Esophagus muscularis mucosa (tissue), 4 donors: ENCODE measurements around the gene RGS3. TPM values are rescaled to one million over a fixed set of nuclear protein-coding genes. Genes with fewer than 3 reads are reported as not detected.

Experiments
- DNase-seq: peaks from one replicate; pipeline ENCODE4 v3.0.0-alpha.2; 2017; ENCODE audit errors: extremely low spot score
- H3K27ac ChIP-seq, 4 donors: fragments of 200-600 bp; sonication (generic); replicated peaks in 1 of 4; 1 replicate in 3 of 4; 2 replicates in 1 of 4; pipeline ENCODE4 v1.5.1; 2016 to 2019; ENCODE audit warnings: mild to moderate bottlenecking in 1 of 4
- H3K27me3 ChIP-seq, 4 donors: fragments of 200-600 bp; sonication (generic); one replicate each; pipeline versions ENCODE4 v1.5.1 to v1.6.0; 2016 to 2019
- H3K36me3 ChIP-seq, 4 donors: fragments of 200-600 bp; sonication (generic); one replicate each; pipeline ENCODE4 v1.5.1; 2016 to 2019
- H3K4me1 ChIP-seq, 4 donors: fragments of 200-600 bp; sonication (generic); one replicate each; pipeline ENCODE4 v1.5.1; 2016 to 2019
- H3K4me3 ChIP-seq, 4 donors: fragments of 200-600 bp; sonication (generic); 1 replicate in 2 of 4; 2 replicates in 2 of 4; pipeline ENCODE4 v1.5.1; 2016 to 2019; ENCODE audit warnings: mild to moderate bottlenecking in 4 of 4, moderate library complexity in 1 of 4
- H3K9me3 ChIP-seq, 4 donors: fragments of 200-600 bp; sonication (generic); 1 replicate in 3 of 4; 2 replicates in 1 of 4; pipeline ENCODE4 v1.5.1; 2016 to 2019
- EP300 ChIP-seq: sonication (generic); formaldehyde crosslinking; IDR thresholded peaks from one replicate; pipeline ENCODE4 v1.6.1; 2017; ENCODE audit warnings: antibody characterized with exemption
- POLR2A ChIP-seq: fragments of 450-650 bp; IDR thresholded peaks from one replicate; pipeline ENCODE4 v1.6.1; 2017; ENCODE audit warnings: antibody characterized with exemption, moderate library complexity, mild to moderate bottlenecking, low read depth
- POLR2AphosphoS5 ChIP-seq, 2 donors: sonication (generic); formaldehyde crosslinking; IDR thresholded peaks; one replicate each; pipeline ENCODE4 v1.6.1; 2017; ENCODE audit warnings: antibody characterized with exemption in 2 of 2
- WGBS: methylation state at CpG from one replicate; pipeline ENCODE4 v1.1.5; 2018; 5-methylcytosine and 5-hydroxymethylcytosine counted together
- intact Hi-C: fragments of 100-400 bp; cut with DNase I; formaldehyde crosslinking; loops from one replicate; pipeline ENCODE4 v1.15.1; 2023
- total RNA-seq, 4 donors: library from RNA; depleted of rRNA; stranded (reverse); fragments of >200 nt; gene quantifications; one replicate each; pipeline versions ENCODE4 v1.1.0 to v1.2.1, GENCODE V29; 2016
- TF ChIP-seq, protein P1 (sequence below), 3 experiments: fragments of 200-600 bp in 2 of 3; fragments of 450-650 bp in 1 of 3; sonication (generic) in 2 of 3; IDR thresholded peaks; one replicate each; pipeline ENCODE4 v1.5.1; 2017 to 2019; ENCODE audit warnings: antibody characterized with exemption in 3 of 3, mild to moderate bottlenecking in 2 of 3, moderate library complexity in 1 of 3

RGS3 gene
- total RNA-seq, 4 donors from 2014 or later = 37.3 to 121 (median 68.5) TPM

DNA sequence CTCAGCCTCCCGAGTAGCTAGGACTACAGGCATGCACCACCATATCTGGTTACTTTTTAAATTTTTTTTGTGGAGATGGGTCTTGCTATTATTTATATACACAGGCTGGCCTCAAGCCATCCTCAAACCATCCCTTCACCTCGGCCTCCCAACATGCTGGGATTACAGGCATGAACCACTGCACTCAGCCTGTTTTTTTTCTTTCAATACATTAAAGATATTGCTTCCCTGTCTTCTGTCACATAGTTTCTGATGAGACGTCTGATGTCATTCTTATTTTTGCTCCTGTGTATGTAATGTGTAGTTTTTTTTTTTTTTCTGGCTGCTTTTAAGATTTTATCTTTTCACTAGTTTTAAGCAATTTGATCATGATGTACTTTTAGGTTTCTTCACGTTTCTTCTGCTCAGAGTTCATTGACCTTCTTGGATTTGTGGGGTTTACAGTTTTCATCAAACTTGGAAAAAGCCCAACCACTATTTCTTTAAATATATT is 11.4 kb upstream of the RGS3 start:
- DNase-seq = peak; percentile 24
- no peaks in the 10 kb centered on the region for H3K9me3 ChIP-seq
- peaks cover 30 to 46% (median 42%) of the 10 kb centered on the region in 4 donors for H3K4me1 ChIP-seq

DNA sequence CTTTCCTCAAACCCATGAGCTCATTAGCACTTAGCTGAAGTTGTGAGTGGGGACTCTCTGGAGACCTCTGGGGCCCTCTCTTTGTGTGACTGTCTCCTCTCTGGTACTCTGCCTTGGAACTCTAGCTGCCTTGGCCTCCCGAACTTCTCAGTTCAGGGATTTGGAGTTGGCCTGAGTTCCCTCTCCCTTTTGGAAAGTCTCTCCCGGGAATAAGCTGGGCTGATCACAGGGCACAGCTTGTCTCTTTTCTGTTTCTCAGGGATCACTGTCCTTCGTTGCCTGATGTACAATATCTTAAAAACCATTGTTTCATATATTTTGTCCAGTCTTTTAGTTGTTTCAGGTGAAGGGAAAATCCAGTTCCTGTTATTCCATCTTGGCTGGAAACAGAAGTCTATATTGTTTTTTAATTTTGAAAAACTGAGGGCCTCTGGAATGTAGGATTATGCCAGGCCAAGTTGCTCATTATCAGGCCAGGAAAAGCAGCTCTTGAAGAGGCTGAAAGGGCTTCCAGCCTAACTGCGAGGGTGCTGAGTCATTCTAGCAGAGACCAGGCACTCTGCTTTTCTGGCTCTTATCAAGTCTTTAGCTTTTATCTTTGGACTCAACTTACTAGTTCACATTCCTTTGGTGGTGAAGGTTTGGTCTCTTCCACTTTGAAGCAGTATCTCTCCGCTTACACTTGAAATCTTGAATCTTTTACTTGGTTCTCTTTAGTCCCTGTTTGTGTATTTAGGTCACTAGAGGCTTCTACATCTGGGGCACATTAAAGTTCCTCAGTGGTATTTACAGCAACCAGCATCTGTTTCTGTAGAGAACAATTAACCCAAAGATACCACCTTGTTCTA is 8.4 kb upstream of the RGS3 start:
- 38% methylated on average over 5 of the region's 5 CpGs for WGBS
- TF ChIP-seq POLR2AphosphoS5 (IDR thresholded peaks at IDR 0.05) = peak in 1 of 2 donors; percentile 25
- TF ChIP-seq POLR2A = no peak
- TF ChIP-seq, protein P1, sequence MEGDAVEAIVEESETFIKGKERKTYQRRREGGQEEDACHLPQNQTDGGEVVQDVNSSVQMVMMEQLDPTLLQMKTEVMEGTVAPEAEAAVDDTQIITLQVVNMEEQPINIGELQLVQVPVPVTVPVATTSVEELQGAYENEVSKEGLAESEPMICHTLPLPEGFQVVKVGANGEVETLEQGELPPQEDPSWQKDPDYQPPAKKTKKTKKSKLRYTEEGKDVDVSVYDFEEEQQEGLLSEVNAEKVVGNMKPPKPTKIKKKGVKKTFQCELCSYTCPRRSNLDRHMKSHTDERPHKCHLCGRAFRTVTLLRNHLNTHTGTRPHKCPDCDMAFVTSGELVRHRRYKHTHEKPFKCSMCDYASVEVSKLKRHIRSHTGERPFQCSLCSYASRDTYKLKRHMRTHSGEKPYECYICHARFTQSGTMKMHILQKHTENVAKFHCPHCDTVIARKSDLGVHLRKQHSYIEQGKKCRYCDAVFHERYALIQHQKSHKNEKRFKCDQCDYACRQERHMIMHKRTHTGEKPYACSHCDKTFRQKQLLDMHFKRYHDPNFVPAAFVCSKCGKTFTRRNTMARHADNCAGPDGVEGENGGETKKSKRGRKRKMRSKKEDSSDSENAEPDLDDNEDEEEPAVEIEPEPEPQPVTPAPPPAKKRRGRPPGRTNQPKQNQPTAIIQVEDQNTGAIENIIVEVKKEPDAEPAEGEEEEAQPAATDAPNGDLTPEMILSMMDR (IDR thresholded peaks at IDR 0.05) = no peak
- H3K27me3 ChIP-seq = no peaks in the 10 kb centered on the region
- H3K27ac ChIP-seq = peak overlapping the region; percentile 80 to 88 (median 86)
- peaks cover 30 to 35% (median 34%) of the 10 kb centered on the region in 4 donors for H3K4me1 ChIP-seq
- H3K9me3 ChIP-seq = no peaks in the 10 kb centered on the region
- no peaks in the 10 kb centered on the region for H3K36me3 ChIP-seq
- intact Hi-C loops = loop anchor here (10.0 kb wide), 1 partner anchor 50 kb away; the partner anchor contains the start of gene ALAD
- peak; percentile 70 for DNase-seq
- H3K4me3 ChIP-seq = no peak overlapping the region

More for the DNA sequence above, 11.4 kb upstream of the RGS3 start:
- Histone ChIP-seq H3K27me3 (no peaks in the 10 kb centered on the region), H3K4me3 (no peak overlapping the region), H3K36me3 (no peaks in the 10 kb centered on the region), H3K27ac (no peak overlapping the region)
- intact Hi-C loops = loop anchor here (10.0 kb wide), 1 partner anchor 47 kb away; the partner anchor contains the start of gene ALAD
- TF ChIP-seq POLR2AphosphoS5 (IDR thresholded peaks at IDR 0.05) (no peak), POLR2A (no peak), EP300 (no peak)
- TF ChIP-seq, protein P1 (IDR thresholded peaks at IDR 0.05) = no peak
- 68% methylated on average over 4 of the region's 4 CpGs for WGBS

DNA sequence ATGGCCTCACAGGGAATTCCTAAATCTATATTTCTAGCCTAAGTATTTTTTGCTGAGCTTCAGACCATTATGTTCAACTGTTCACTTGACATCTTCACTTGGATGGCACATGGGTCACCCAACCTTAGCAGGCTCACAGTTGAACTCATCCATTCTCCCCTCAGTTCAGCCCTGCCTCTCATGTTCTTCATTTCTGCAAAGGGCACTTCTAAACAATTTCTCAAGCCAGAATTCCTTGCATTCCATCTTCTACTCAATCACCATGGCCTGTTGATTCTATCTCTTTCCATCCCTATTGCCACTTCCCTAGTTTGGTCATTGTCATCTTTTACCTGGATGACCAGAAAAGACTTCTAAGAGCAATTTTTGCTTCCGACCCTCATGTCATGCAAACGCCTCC is 7.3 kb upstream of the RGS3 start:
- Histone ChIP-seq H3K4me1 (peaks cover 30 to 34% (median 34%) of the 10 kb centered on the region in 4 donors), H3K36me3 (no peaks in the 10 kb centered on the region), H3K9me3 (no peaks in the 10 kb centered on the region), H3K4me3 (no peak overlapping the region), H3K27me3 (no peaks in the 10 kb centered on the region), H3K27ac (peak overlapping the region; percentile 80 to 88 (median 86))
- intact Hi-C loops = loop anchor here (10.0 kb wide), 1 partner anchor 51 kb away; the partner anchor contains the start of gene ALAD
- TF ChIP-seq POLR2A (no peak), EP300 (no peak), POLR2AphosphoS5 (IDR thresholded peaks at IDR 0.05) (no peak)
- TF ChIP-seq, protein P1 (IDR thresholded peaks at IDR 0.05) = no peak
- peak; percentile 55 for DNase-seq
- 86% methylated on average over 2 of the region's 2 CpGs for WGBS

DNA sequence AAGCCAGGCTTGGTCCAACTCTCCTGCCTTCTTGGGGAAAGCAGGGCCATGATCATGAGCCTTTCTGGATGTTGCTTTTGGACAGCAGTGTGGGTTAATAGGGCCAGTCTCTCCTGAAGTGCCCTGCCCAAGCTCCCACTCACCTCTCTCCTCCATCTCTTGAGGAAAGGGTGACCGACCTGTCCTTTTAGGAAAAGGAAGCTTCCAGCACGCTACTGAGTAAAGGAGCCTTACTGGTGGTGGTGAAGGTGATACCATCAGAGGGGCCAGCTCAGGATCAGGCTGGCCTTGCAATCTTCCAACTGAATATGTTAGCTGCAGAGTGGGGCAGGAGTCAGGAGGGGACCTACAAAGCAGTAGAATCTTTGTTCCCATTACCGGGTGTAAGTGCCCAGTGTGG is 2.2 kb upstream of the RGS3 start:
- peaks cover 9 to 48% (median 41%) of the 10 kb centered on the region in 4 donors for H3K4me1 ChIP-seq
- no peak overlapping the region for H3K27ac ChIP-seq
- WGBS = 92% methylated on average over 3 of the region's 3 CpGs
- H3K9me3 ChIP-seq = no peaks in the 10 kb centered on the region
- DNase-seq = peak; percentile 70
- no peaks in the 10 kb centered on the region for H3K36me3 ChIP-seq
- H3K4me3 ChIP-seq = no peak overlapping the region
- TF ChIP-seq POLR2AphosphoS5 (IDR thresholded peaks at IDR 0.05) = no peak
- peaks cover 0 to 3% (median 0%) of the 10 kb centered on the region in 4 donors for H3K27me3 ChIP-seq
- intact Hi-C loops = no loop called here

DNA sequence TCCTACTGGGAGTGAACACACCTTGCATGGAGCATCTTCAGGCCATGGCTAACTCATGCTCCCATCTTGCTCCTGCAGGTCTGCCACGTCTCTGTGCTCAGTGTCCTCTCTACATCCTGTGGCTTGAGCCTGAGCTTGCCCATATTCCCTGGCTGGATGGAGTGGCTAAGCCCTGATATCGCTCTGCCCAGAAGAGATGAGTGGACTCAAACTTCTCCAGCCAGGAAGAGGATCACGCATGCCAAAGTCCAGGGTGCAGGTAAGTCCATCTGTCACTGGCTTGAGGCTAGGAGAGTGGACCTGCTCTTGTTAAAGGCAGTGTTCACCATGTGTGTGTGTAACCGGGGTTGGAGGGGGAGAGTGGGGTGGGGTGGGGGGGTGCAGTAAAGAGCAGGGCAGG is 1.6 kb upstream of the RGS3 start:
- Histone ChIP-seq H3K4me1 (peaks cover 5 to 42% (median 35%) of the 10 kb centered on the region in 4 donors), H3K27ac (no peak overlapping the region), H3K4me3 (no peak overlapping the region), H3K27me3 (peaks cover 0 to 3% (median 0%) of the 10 kb centered on the region in 4 donors), H3K9me3 (no peaks in the 10 kb centered on the region), H3K36me3 (no peaks in the 10 kb centered on the region)
- DNase-seq = peak; percentile 77
- intact Hi-C loops = no loop called here
- TF ChIP-seq POLR2AphosphoS5 (IDR thresholded peaks at IDR 0.05) (no peak), POLR2A (no peak), EP300 (no peak)
- TF ChIP-seq, protein P1 (IDR thresholded peaks at IDR 0.05) = no peak
- 100% methylated on average over 1 of the region's 4 CpGs for WGBS
